ENCODE data around the gene FGF12.

DNA sequence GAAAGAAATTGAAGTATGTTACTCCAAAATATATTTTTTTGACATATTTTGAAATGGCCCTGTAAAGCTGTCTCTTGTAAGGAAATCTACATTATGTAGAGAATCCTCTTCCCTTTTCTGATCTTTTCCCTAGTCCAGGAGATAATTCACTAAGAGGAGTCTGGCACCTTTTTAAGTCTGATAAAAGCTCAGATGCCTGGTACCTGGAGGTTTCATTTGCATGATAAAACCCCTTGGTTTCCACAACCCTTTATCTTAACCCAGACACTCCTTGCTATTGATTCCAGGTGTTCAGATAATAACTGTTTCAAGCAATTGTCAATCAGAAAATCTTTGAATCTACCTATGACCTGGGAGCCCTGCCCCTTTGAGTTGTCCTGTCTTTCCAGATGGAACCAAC lies 26.5 kb downstream of the FGF12 start:
- TF ChIP-seq, protein P1, sequence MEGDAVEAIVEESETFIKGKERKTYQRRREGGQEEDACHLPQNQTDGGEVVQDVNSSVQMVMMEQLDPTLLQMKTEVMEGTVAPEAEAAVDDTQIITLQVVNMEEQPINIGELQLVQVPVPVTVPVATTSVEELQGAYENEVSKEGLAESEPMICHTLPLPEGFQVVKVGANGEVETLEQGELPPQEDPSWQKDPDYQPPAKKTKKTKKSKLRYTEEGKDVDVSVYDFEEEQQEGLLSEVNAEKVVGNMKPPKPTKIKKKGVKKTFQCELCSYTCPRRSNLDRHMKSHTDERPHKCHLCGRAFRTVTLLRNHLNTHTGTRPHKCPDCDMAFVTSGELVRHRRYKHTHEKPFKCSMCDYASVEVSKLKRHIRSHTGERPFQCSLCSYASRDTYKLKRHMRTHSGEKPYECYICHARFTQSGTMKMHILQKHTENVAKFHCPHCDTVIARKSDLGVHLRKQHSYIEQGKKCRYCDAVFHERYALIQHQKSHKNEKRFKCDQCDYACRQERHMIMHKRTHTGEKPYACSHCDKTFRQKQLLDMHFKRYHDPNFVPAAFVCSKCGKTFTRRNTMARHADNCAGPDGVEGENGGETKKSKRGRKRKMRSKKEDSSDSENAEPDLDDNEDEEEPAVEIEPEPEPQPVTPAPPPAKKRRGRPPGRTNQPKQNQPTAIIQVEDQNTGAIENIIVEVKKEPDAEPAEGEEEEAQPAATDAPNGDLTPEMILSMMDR (IDR thresholded peaks at IDR 0.05 in 4 of 5, conservative IDR thresholded peaks at IDR 0.05 in 1 of 5): no peak
- no peak for TF ChIP-seq POLR2A (IDR thresholded peaks at IDR 0.05)
